Neutrophil (primary cell): Measurements from ENCODE around the gene FYN.

Source experiments
- H3K27ac ChIP-seq: fragments of 200-600 bp; sonication (generic); 2 replicates; pipeline ENCODE4 v1.5.1; 2016; ENCODE audit warnings: mild to moderate bottlenecking, moderate library complexity
- H3K27me3 ChIP-seq: fragments of 200-600 bp; sonication (generic); 2 replicates; pipeline ENCODE4 v1.6.0; 2016; ENCODE audit warnings: mild to moderate bottlenecking
- H3K36me3 ChIP-seq: fragments of 200-600 bp; sonication (generic); 2 replicates; pipeline ENCODE4 v1.5.1; 2017
- H3K4me1 ChIP-seq, 2 experiments: fragments of 200-600 bp in 1 of 2; sonication (generic) in 1 of 2; 1 replicate in 1 of 2; 2 replicates in 1 of 2; pipeline versions ENCODE4 v1.5.1 to v1.6.1; 2013 to 2016; ENCODE audit warnings: low read depth in 1 of 2, low read length in 1 of 2, mild to moderate bottlenecking in 1 of 2, moderate library complexity in 1 of 2; ENCODE audit not compliant: control insufficient read depth in 1 of 2, insufficient read depth in 1 of 2
- H3K4me3 ChIP-seq, 2 experiments: fragments of 200-600 bp in 1 of 2; sonication (generic) in 1 of 2; 1 replicate in 1 of 2; 2 replicates in 1 of 2; pipeline ENCODE4 v1.5.1; 2013 to 2016; ENCODE audit warnings: low read depth in 1 of 2, low read length in 1 of 2, mild to moderate bottlenecking in 1 of 2, moderate library complexity in 1 of 2
- H3K9me3 ChIP-seq: fragments of 200-600 bp; sonication (generic); 2 replicates; pipeline ENCODE4 v1.5.1; 2016
- TF ChIP-seq, protein P1 (sequence below): fragments of 200-600 bp; sonication (generic); IDR thresholded peaks from 2 replicates; pipeline ENCODE4 v1.5.1; 2016; ENCODE audit warnings: antibody characterized with exemption

The FYN gene

DNA sequence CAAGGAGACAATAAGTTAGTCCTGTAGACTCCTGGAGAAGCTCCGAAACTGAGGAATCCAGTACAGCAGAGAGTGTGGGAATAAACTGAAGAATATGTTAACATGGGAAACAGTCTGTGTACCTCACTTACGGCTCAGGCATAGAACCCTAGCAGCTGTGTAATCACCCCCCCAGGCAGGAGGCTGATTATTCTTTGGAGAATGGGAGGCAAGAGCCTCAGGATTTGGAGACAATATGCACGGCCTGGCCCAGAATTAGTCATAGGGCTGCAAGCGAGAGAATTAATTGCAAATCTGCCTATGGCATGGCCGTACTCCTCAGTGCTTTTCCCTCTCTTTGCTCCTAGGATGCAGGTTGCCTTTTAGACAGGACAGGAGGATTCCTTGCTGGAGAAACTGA is 27.5 kb upstream of the FYN start:
- TF ChIP-seq, protein P1, sequence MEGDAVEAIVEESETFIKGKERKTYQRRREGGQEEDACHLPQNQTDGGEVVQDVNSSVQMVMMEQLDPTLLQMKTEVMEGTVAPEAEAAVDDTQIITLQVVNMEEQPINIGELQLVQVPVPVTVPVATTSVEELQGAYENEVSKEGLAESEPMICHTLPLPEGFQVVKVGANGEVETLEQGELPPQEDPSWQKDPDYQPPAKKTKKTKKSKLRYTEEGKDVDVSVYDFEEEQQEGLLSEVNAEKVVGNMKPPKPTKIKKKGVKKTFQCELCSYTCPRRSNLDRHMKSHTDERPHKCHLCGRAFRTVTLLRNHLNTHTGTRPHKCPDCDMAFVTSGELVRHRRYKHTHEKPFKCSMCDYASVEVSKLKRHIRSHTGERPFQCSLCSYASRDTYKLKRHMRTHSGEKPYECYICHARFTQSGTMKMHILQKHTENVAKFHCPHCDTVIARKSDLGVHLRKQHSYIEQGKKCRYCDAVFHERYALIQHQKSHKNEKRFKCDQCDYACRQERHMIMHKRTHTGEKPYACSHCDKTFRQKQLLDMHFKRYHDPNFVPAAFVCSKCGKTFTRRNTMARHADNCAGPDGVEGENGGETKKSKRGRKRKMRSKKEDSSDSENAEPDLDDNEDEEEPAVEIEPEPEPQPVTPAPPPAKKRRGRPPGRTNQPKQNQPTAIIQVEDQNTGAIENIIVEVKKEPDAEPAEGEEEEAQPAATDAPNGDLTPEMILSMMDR = no peak

DNA sequence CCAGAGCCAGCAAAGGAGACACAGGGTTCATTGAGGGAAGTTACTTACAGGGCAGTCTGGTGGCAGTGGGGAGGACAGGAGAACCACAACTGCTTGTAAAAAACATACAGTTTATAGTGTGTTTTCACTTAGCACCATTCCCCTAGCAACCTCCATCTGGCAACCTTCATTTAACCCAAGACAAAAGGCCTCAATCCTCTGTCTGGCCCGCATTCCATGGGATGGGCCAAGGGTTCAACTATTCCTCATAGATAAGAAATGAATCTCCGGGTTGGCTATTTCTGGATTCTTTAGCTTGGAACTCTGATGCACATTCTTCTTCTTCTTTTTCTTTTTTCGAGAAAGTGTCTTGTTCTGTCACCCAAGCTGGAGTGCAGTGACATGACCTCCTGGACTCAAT is 26.3 kb upstream of the FYN start:
- no peak overlapping the region for H3K27ac ChIP-seq
- H3K36me3 ChIP-seq = no peaks in the 10 kb centered on the region
- H3K27me3 ChIP-seq = no peaks in the 10 kb centered on the region
- TF ChIP-seq, protein P1 = no peak
- H3K4me1 ChIP-seq = no peaks in the 10 kb centered on the region
- H3K4me3 ChIP-seq = no peak overlapping the region
- H3K9me3 ChIP-seq = no peaks in the 10 kb centered on the region

More for the DNA sequence above, 27.5 kb upstream of the FYN start:
- Histone ChIP-seq H3K36me3 (no peaks in the 10 kb centered on the region), H3K4me1 (no peaks in the 10 kb centered on the region), H3K27me3 (no peaks in the 10 kb centered on the region), H3K9me3 (no peaks in the 10 kb centered on the region), H3K27ac (no peak overlapping the region), H3K4me3 (no peak overlapping the region)

- no peak overlapping the region for H3K27ac ChIP-seq
- H3K9me3 ChIP-seq = no peaks in the 10 kb centered on the region
- no peaks in the 10 kb centered on the region for H3K4me1 ChIP-seq
- H3K4me3 ChIP-seq = no peak overlapping the region
- no peaks in the 10 kb centered on the region for H3K36me3 ChIP-seq
- TF ChIP-seq, protein P1 = no peak
- H3K27me3 ChIP-seq = no peaks in the 10 kb centered on the region
These were observed 25.2 kb upstream of the FYN start for GRCh38 chr6:111898452-111898851.

GRCh38 chr6:111894951-111895350 is 21.7 kb upstream of the FYN start:
- Histone ChIP-seq H3K27ac (no peak overlapping the region), H3K36me3 (no peaks in the 10 kb centered on the region), H3K27me3 (no peaks in the 10 kb centered on the region), H3K9me3 (no peaks in the 10 kb centered on the region), H3K4me3 (no peak overlapping the region), H3K4me1 (no peaks in the 10 kb centered on the region)
- TF ChIP-seq, protein P1 = no peak

GRCh38 chr6:111894272-111894671 is 21.0 kb upstream of the FYN start:
- TF ChIP-seq, protein P1 = no peak
- Histone ChIP-seq H3K27me3 (peaks cover 2% of the 10 kb centered on the region), H3K27ac (no peak overlapping the region)

GRCh38 chr6:111892431-111892830 is 19.2 kb upstream of the FYN start:
- Histone ChIP-seq H3K27ac (no peak overlapping the region), H3K4me3 (no peak overlapping the region), H3K9me3 (no peaks in the 10 kb centered on the region), H3K36me3 (no peaks in the 10 kb centered on the region), H3K27me3 (peaks cover 6% of the 10 kb centered on the region), H3K4me1 (no peaks in the 10 kb centered on the region)
- TF ChIP-seq, protein P1 = no peak

More at GRCh38 chr6:111894272-111894671, 21.0 kb upstream of the FYN start:
- no peaks in the 10 kb centered on the region for H3K9me3 ChIP-seq
- H3K36me3 ChIP-seq = no peaks in the 10 kb centered on the region
- H3K4me3 ChIP-seq = no peak overlapping the region
- H3K4me1 ChIP-seq = no peaks in the 10 kb centered on the region
